Measurements from ENCODE around the gene IGSF9. TPM values are rescaled to one million over a fixed set of nuclear protein-coding genes. Genes with fewer than 3 reads are reported as not detected.
A peak's percentile ranks its signal among the peaks of the same experiment; 100 is the strongest.

The IGSF9 gene
- total RNA-seq, 4 donors from 2014 or later: 0.71 to 1.9 (median 1.4) TPM

DNA sequence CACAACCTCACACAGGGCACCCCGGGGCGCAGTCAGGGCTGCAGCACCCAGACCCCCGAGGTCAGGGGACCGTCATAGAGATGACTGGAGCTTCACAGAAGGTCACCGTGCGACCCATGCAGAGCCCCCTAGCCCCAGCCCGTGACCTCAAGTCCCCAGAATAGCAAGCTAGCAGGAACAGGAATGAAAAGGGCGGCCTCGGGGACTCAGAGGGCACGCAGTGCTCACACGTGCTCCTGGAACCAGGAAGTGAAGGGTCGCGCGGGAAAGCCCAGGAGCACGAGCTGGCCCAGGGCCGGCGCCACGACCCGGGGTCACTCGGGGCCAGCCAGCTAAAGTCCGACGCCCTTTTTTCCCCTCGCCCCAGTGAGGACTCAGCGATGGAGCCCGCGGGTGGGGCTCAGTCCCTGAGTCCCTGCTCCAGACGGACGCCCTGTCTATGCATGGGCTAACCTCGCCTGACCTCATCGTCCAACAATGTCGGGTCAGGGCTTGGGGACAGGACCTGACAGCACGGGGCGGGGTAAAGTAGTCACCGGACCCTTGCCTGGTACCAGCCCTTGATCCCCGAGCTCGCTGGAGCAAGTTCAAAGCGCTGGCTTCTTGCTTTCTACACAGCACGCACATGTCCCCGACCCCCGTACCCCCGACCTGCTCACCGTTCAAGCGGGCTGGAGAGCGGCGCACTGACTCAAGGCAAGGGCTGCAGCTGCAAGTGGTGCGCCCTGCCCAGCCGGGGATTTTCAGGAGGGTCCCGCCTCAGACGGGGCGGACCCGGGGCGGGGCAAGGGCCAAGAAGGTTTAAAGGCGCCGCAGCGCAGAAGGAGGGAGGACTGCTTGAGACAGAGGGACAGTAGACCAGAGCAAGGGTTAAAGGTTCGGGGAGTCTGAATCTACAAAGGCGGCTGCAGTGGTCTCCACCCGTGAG, 20.4 kb downstream of the IGSF9 start, which contains the start of gene TAGLN2:
Gene TAGLN2, minus strand, starts transcription at position 717 of the 928 bp plus-strand sequence. CDS start 4,998 bp downstream, outside the sequence.
- no peaks in the 10 kb centered on the region for H3K9me3 ChIP-seq
- H3K4me1 ChIP-seq: peaks cover 34 to 41% of the 10 kb centered on the region in 2 donors
- intact Hi-C loops (cut with DNase I): loop anchor here (10.0 kb wide), 1 partner anchor 170 kb away; the partner anchor contains the start of gene IGSF8
- H3K27ac ChIP-seq: peak within 1 kb of the TSS; percentile 93 to 98 (median 96)
- peak; percentile 55 to 96 for TF ChIP-seq POLR2A (IDR thresholded peaks at IDR 0.05)
- TF ChIP-seq, protein P1, sequence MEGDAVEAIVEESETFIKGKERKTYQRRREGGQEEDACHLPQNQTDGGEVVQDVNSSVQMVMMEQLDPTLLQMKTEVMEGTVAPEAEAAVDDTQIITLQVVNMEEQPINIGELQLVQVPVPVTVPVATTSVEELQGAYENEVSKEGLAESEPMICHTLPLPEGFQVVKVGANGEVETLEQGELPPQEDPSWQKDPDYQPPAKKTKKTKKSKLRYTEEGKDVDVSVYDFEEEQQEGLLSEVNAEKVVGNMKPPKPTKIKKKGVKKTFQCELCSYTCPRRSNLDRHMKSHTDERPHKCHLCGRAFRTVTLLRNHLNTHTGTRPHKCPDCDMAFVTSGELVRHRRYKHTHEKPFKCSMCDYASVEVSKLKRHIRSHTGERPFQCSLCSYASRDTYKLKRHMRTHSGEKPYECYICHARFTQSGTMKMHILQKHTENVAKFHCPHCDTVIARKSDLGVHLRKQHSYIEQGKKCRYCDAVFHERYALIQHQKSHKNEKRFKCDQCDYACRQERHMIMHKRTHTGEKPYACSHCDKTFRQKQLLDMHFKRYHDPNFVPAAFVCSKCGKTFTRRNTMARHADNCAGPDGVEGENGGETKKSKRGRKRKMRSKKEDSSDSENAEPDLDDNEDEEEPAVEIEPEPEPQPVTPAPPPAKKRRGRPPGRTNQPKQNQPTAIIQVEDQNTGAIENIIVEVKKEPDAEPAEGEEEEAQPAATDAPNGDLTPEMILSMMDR (IDR thresholded peaks at IDR 0.05): no peak
- H3K27me3 ChIP-seq: no peaks in the 10 kb centered on the region
- peak; percentile 88 to 91 for DNase-seq
- peaks cover 2 to 4% of the 10 kb centered on the region in 2 donors for H3K36me3 ChIP-seq
- H3K4me3 ChIP-seq (replicated peaks in 1 of 3): peak within 1 kb of the TSS; percentile 71 to 91 (median 74)
- 0 to 1% methylated on average over 18 to 42 of the region's 58 CpGs for WGBS, 2 donors

DNA sequence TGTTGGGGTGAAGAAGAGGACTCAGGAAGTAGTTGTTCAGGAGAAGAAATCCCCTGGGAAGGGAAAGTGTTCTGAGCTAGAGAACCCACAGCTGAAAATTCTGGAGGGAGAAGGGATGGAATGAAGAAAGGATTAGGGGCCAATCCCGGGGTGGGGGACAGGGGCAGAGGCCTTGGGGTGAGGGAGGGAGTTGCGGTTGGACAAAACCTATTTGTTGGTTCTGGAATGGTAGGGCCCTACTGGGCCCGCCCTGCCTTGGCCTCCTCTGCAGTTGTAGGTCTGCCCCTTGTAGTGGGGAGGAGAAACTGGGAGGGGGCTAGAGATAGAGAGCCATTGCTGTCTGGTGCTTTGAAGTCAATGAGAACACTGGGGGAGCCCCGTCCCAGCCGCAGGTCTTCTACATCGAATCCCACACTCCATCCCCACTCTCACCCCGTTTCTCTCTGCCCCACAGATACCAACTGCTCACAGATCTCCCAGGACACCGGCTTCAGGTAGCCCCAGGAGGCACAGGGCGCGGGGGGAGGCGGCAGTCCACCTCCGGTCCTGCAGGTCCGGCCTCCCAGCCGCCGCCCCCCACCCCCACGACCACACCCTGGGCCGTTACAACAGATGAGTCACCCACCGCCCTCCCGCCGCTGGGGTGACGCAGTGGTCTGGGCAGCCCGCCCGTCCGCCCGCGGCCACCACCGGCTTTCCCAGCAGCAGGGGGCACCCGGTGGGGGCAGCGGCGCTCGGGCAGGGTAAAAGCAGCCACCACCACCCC, 21.2 kb downstream of the IGSF9 start:
- H3K4me3 ChIP-seq (replicated peaks in 1 of 3): peak overlapping the region; percentile 71 to 91 (median 74)
- no peaks in the 10 kb centered on the region for H3K9me3 ChIP-seq
- H3K36me3 ChIP-seq: peaks cover 10 to 12% of the 10 kb centered on the region in 2 donors
- peak; percentile 89 to 91 for DNase-seq
- intact Hi-C loops (cut with DNase I): loop anchor here (10.0 kb wide), 1 partner anchor 171 kb away; the partner anchor contains the start of gene IGSF8
- H3K27me3 ChIP-seq: no peaks in the 10 kb centered on the region
- peaks cover 34 to 41% of the 10 kb centered on the region in 2 donors for H3K4me1 ChIP-seq
- TF ChIP-seq, protein P1 (IDR thresholded peaks at IDR 0.05): peak in 1 of 6 experiments; percentile 13
- TF ChIP-seq POLR2A (IDR thresholded peaks at IDR 0.05): peak in 1 of 2 donors; percentile 40
- 15 to 19% methylated on average over 13 of the region's 31 CpGs for WGBS, 2 donors
- H3K27ac ChIP-seq: peak overlapping the region; percentile 93 to 98 (median 96)

DNA sequence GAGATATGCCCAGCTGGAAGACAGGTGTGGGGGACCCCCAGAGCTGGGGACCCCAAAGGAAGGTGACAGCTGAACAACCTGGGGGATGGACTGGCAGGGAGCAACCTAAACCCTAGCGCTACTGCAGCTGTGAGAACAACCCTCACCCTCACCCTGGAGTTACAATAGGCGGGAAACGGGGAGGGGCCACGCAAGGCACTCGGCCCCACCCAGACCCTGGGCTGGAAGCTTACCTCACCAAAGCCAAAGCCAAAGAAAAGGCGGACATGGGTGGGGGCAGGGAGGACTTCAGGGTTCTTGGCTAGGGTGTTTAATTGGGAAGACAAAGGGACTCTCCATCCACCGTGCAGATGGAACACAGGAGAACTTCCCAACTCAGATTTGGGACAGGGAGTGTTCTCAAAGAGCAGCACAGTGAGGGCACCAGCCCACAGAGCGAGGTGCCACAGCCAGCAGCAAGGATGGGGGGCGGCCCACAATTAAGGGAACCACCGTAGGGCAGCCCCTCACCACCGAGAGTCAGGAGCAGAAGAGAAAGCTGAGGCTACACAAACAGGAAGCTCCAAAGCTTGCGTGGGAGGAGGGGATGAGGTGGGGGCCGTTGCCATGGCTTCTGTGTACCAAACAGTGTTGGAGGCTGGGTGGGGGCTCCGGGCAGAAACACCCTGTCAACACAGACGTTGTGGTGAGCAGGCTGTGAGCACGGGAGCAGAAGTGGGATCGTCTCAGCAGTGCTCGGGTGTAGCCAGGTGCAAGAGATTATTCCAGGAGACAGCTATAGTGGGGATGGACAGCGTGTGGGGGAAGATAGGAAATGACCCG, 22.0 kb downstream of the IGSF9 start:
- 23 to 32% methylated on average over 16 to 20 of the region's 20 CpGs for WGBS, 2 donors
- intact Hi-C loops (cut with DNase I): loop anchor here (10.0 kb wide), 1 partner anchor 171 kb away; the partner anchor contains the start of gene IGSF8
- Histone ChIP-seq H3K9me3 (no peaks in the 10 kb centered on the region), H3K4me1 (peaks cover 34 to 41% of the 10 kb centered on the region in 2 donors), H3K27me3 (no peaks in the 10 kb centered on the region), H3K36me3 (peaks cover 18 to 20% of the 10 kb centered on the region in 2 donors), H3K4me3 (replicated peaks in 1 of 3) (peak overlapping the region in 1 of 3 donors; percentile 91), H3K27ac (peak overlapping the region; percentile 93 to 98 (median 96))
- peak in 1 of 2 donors; percentile 23 for TF ChIP-seq POLR2A (IDR thresholded peaks at IDR 0.05)
- TF ChIP-seq, protein P1 (IDR thresholded peaks at IDR 0.05): no peak
- peak; percentile 58 to 65 for DNase-seq

DNA sequence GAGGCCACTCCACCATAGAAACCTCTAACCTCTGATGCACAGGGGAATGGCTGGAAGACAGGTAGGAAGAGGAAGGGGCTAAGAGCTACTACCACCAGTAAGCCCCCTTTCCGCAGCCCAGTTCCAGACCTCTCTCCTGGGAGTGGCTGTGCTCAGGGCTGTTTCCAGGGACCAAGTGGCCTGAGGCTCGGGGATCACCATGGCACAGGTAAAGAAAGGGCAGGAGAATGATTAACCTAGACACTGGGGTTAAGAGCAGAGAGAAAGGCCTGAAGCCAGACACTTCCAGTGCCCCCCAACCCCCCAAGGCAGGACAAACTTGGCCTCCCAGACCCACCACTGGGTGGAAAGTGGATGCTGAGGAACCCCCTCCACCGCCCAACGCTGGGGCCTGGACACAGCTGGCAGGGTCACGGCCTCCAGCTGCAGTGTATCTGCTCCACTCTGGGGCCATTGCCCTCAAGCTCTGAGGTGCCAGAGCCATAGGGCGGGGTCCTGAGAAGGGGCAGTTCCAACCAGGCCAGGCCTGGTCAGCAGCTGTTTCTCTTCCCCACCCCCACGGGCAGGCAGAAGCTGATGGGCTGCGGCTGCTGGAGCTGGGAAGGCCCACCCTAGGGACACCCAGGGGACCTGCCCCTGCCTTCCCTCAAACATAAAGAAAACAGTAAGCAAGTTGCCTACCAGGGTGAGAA, 22.8 kb downstream of the IGSF9 start:
- Histone ChIP-seq H3K27me3 (no peaks in the 10 kb centered on the region), H3K4me1 (peaks cover 34 to 44% of the 10 kb centered on the region in 2 donors), H3K4me3 (replicated peaks in 1 of 3) (peak overlapping the region in 1 of 3 donors; percentile 91), H3K9me3 (no peaks in the 10 kb centered on the region), H3K27ac (peak overlapping the region; percentile 93 to 98 (median 96)), H3K36me3 (peaks cover 20 to 27% of the 10 kb centered on the region in 2 donors)
- WGBS, 2 donors: 72 to 78% methylated on average over 4 to 6 of the region's 8 CpGs
- TF ChIP-seq POLR2A (IDR thresholded peaks at IDR 0.05): no peak
- TF ChIP-seq, protein P1 (IDR thresholded peaks at IDR 0.05): no peak
- intact Hi-C loops (cut with DNase I): loop anchor here (10.0 kb wide), 1 partner anchor 172 kb away; the partner anchor contains the start of gene IGSF8
- DNase-seq: no peak

Measured in thyroid gland (tissue), 4 donors.